HepG2 (cell line): ENCODE measurements around the gene PSEN1. TPM values are rescaled to one million over a fixed set of nuclear protein-coding genes. Genes with fewer than 3 reads are reported as not detected.

Experiments
- ATF5 ChIP-seq: sonication (generic); formaldehyde crosslinking; IDR thresholded peaks from 2 replicates; pipeline ENCODE4 v1.4.0; 2020; ENCODE audit warnings: mild to moderate bottlenecking, low read depth, missing genetic modification reagents
- ATF7 ChIP-seq, 2 experiments: fragments of 450-650 bp in 1 of 2; sonication (generic) in 1 of 2; formaldehyde crosslinking in 1 of 2; IDR thresholded peaks; 2 replicates each; pipeline versions ENCODE4 v1.4.0 to v1.6.1; 2016 to 2020; ENCODE audit warnings: antibody characterized with exemption in 1 of 2, mild to moderate bottlenecking in 1 of 2, missing genetic modification reagents in 1 of 2
- BRD4 ChIP-seq: sonication (generic); formaldehyde crosslinking; IDR thresholded peaks from 2 replicates; pipeline ENCODE4 v1.4.0; 2020; ENCODE audit warnings: missing genetic modification reagents
- CBX2 ChIP-seq, 2 experiments: fragments of 200-600 bp in 1 of 2; sonication (generic); formaldehyde crosslinking in 1 of 2; IDR thresholded peaks; 2 replicates each; pipeline versions ENCODE4 v1.7.0 to v1.8.1; 2018 to 2022; ENCODE audit warnings: low read depth in 2 of 2, low read length in 1 of 2, mild to moderate bottlenecking in 1 of 2, missing genetic modification reagents in 1 of 2
- FLYWCH1 ChIP-seq: sonication (generic); formaldehyde crosslinking; IDR thresholded peaks from 2 replicates; pipeline ENCODE4 v1.8.1; 2023; ENCODE audit warnings: mild to moderate bottlenecking, missing genetic modification reagents
- JDP2 ChIP-seq: sonication (generic); formaldehyde crosslinking; IDR thresholded peaks from 2 replicates; pipeline ENCODE4 v1.8.1; 2022; ENCODE audit warnings: missing genetic modification reagents, borderline replicate concordance
- NRL ChIP-seq: sonication (generic); formaldehyde crosslinking; IDR thresholded peaks from 2 replicates; pipeline ENCODE4 v1.5.0; 2020; ENCODE audit warnings: missing genetic modification reagents, mild to moderate bottlenecking, moderate library complexity, borderline replicate concordance
- RAD51 ChIP-seq: fragments of 450-650 bp; IDR thresholded peaks from 2 replicates; pipeline ENCODE4 v1.6.1; 2016; ENCODE audit warnings: borderline replicate concordance
- SIN3B ChIP-seq: fragments of 150-350 bp; IDR thresholded peaks from 2 replicates; pipeline ENCODE4 v1.6.1; 2014; ENCODE audit warnings: low read length
- SKIL ChIP-seq: sonication (generic); formaldehyde crosslinking; IDR thresholded peaks from 2 replicates; pipeline ENCODE4 v1.8.0; 2022; ENCODE audit warnings: missing genetic modification reagents, mild to moderate bottlenecking, moderate library complexity, borderline replicate concordance
- ZBTB4 ChIP-seq: sonication (generic); formaldehyde crosslinking; IDR thresholded peaks from 2 replicates; pipeline ENCODE4 v1.4.0; 2020; ENCODE audit warnings: missing genetic modification reagents, mild to moderate bottlenecking, borderline replicate concordance
- ZFP37 ChIP-seq: sonication (generic); formaldehyde crosslinking; IDR thresholded peaks from 2 replicates; pipeline ENCODE4 v1.4.0; 2020; ENCODE audit warnings: missing genetic modification reagents, borderline replicate concordance
- ZIK1 ChIP-seq: sonication (generic); formaldehyde crosslinking; IDR thresholded peaks from 2 replicates; pipeline ENCODE4 v1.5.0; 2020; ENCODE audit warnings: mild to moderate bottlenecking, low read depth, missing genetic modification reagents, borderline replicate concordance
- ZNF589 ChIP-seq: sonication (generic); formaldehyde crosslinking; conservative IDR thresholded peaks from 2 replicates; pipeline ENCODE4 v1.8.0; 2022; ENCODE audit warnings: mild to moderate bottlenecking, moderate library complexity, missing genetic modification reagents
- ZNF674 ChIP-seq: sonication (generic); formaldehyde crosslinking; IDR thresholded peaks from 2 replicates; pipeline ENCODE4 v1.5.0; 2020; ENCODE audit warnings: low read depth, mild to moderate bottlenecking, missing genetic modification reagents
- polyA plus RNA-seq, 8 experiments: library from polyadenylated mRNA; depleted of rRNA in 3 of 8; stranded (reverse) in 7 of 8; unstranded in 1 of 8; fragments of >200 nt; fragmentation: Illumina TruSeq in 4 of 8; extraction: Trizol in 4 of 8; gene quantifications; 2 replicates each; pipeline versions ENCODE4 v1.2.1 to v1.2.3, GENCODE V29; 2011 to 2016; ENCODE audit warnings: low read depth in 4 of 8, missing spikeins in 1 of 8, mixed read lengths in 1 of 8; ENCODE audit not compliant: insufficient read depth in 1 of 8
- total RNA-seq, 5 experiments: library from RNA; depleted of rRNA; stranded (reverse); fragments of >200 nt; fragmentation: Illumina TruSeq; extraction: Trizol; gene quantifications; 2 replicates each; pipeline ENCODE4 v1.2.3, GENCODE V29; 2016; ENCODE audit warnings: low read depth in 1 of 5
- TF ChIP-seq, protein P1 (sequence below), 2 experiments: sonication (generic) in 1 of 2; formaldehyde crosslinking in 1 of 2; IDR thresholded peaks; 2 replicates each; pipeline versions ENCODE4 v1.4.0 to v1.6.1; 2016 to 2020; ENCODE audit warnings: borderline replicate concordance in 1 of 2, low read depth in 1 of 2, mild to moderate bottlenecking in 1 of 2, missing genetic modification reagents in 1 of 2

The PSEN1 gene
- total and polyA plus RNA-seq, 2 of the 13 experiments (the other 11 are each of a cell fraction or from before 2014, with no cell fraction given) = 12.5 to 26.6 TPM

DNA sequence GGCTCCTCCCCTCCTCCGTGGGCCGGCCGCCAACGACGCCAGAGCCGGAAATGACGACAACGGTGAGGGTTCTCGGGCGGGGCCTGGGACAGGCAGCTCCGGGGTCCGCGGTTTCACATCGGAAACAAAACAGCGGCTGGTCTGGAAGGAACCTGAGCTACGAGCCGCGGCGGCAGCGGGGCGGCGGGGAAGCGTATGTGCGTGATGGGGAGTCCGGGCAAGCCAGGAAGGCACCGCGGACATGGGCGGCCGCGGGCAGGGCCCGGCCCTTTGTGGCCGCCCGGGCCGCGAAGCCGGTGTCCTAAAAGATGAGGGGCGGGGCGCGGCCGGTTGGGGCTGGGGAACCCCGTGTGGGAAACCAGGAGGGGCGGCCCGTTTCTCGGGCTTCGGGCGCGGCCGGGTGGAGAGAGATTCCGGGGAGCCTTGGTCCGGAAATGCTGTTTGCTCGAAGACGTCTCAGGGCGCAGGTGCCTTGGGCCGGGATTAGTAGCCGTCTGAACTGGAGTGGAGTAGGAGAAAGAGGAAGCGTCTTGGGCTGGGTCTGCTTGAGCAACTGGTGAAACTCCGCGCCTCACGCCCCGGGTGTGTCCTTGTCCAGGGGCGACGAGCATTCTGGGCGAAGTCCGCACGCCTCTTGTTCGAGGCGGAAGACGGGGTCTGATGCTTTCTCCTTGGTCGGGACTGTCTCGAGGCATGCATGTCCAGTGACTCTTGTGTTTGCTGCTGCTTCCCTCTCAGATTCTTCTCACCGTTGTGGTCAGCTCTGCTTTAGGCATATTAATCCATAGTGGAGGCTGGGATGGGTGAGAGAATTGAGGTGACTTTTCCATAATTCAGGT lies at the start of gene PSEN1 (continued):
- TF ChIP-seq ZBTB4 (CRISPR knock-in tag) (no peak), JDP2 (no peak), CBX2 (IDR thresholded peaks at IDR 0.05; ENCODE audit: low read depth, low read length) (no peak), CBX2 (CRISPR knock-in tag; IDR thresholded peaks at IDR 0.05; ENCODE audit: low read depth) (no peak; the same call in 1 of the 2 replicates), SIN3B (no peak), FLYWCH1 (no peak), NRL (CRISPR knock-in tag) (no peak), ZNF589 (CRISPR knock-in tag) (0 out of 2 replicates have a peak, but pooled peaks have one; percentile 15), ATF5 (CRISPR knock-in tag) (no peak), SKIL (CRISPR knock-in tag) (no peak), ATF7 (IDR thresholded peaks at IDR 0.05) (no peak), ATF7 (CRISPR knock-in tag; IDR thresholded peaks at IDR 0.05) (no peak), ZFP37 (CRISPR knock-in tag) (peak; percentile 42; the same call in 1 of the 2 replicates), BRD4 (no peak), RAD51 (no peak), ZIK1 (peak; percentile 76; the same call in 1 of the 2 replicates), ZNF674 (CRISPR knock-in tag) (no peak)
- TF ChIP-seq, protein P1, sequence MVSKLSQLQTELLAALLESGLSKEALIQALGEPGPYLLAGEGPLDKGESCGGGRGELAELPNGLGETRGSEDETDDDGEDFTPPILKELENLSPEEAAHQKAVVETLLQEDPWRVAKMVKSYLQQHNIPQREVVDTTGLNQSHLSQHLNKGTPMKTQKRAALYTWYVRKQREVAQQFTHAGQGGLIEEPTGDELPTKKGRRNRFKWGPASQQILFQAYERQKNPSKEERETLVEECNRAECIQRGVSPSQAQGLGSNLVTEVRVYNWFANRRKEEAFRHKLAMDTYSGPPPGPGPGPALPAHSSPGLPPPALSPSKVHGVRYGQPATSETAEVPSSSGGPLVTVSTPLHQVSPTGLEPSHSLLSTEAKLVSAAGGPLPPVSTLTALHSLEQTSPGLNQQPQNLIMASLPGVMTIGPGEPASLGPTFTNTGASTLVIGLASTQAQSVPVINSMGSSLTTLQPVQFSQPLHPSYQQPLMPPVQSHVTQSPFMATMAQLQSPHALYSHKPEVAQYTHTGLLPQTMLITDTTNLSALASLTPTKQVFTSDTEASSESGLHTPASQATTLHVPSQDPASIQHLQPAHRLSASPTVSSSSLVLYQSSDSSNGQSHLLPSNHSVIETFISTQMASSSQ (IDR thresholded peaks at IDR 0.05; ENCODE audit: low read depth) = no peak
- TF ChIP-seq, protein P1 (CRISPR knock-in tag; IDR thresholded peaks at IDR 0.05; ENCODE audit: borderline replicate concordance) = peak; percentile 47; the same call in 1 of the 2 replicates
